RWPE1 (cell line): ENCODE results near the gene KDM6A.

ENCODE experiments used
- CTCF ChIA-PET: fragments of 350-600 bp; sonication (Branson Sonifier 250); formaldehyde crosslinking; extraction: SDS; loops from one replicate; lab custom pipeline; 2021; lab: Yijun Ruan, JAX
- POLR2A ChIA-PET: fragments of 400-600 bp; formaldehyde crosslinking; extraction: SDS; loops from one replicate; lab custom pipeline; 2020; ENCODE audit warnings: antibody characterized with exemption; ENCODE audit not compliant: low non-redundant PET; lab: Yijun Ruan, JAX
- DNase-seq: peaks from one replicate; pipeline ENCODE4 v3.0.0; 2012; ENCODE audit warnings: low spot score
- H3K27ac ChIP-seq: fragments of 450-650 bp; 2 replicates; pipeline ENCODE4 v1.5.1; 2017
- CTCF ChIP-seq: fragments of 450-650 bp; conservative IDR thresholded peaks from 2 replicates; pipeline ENCODE4 v1.5.1; 2017; ENCODE audit warnings: low read depth, mild to moderate bottlenecking

Gene KDM6A

GRCh38 chrX:44914532-44915198 lies 41.7 kb downstream of the KDM6A start:
- POLR2A ChIA-PET = interaction anchor here (0.5 kb wide), 1 partner anchor 311 kb away, joined by 4 read pairs; no protein-coding TSS in a partner anchor
- no peak overlapping the region for H3K27ac ChIP-seq
- CTCF ChIA-PET = no interaction called here
- TF ChIP-seq CTCF = no peak
- DNase-seq = no peak

GRCh38 chrX:44915361-44915868 lies 42.4 kb downstream of the KDM6A start:
- POLR2A ChIA-PET = interaction anchor here (0.5 kb wide), 1 partner anchor 312 kb away, joined by 4 read pairs; no protein-coding TSS in a partner anchor
- TF ChIP-seq CTCF = no peak
- H3K27ac ChIP-seq = no peak overlapping the region
- CTCF ChIA-PET = no interaction called here
- no peak for DNase-seq

- CTCF ChIA-PET = no interaction called here
- no peak overlapping the region for H3K27ac ChIP-seq
- DNase-seq = no peak
- TF ChIP-seq CTCF = no peak
- POLR2A ChIA-PET = no interaction called here
These were observed 45.7 kb downstream of the KDM6A start for GRCh38 chrX:44918722-44919121.

GRCh38 chrX:44922980-44923379 lies 50.0 kb downstream of the KDM6A start:
- ChIA-PET CTCF (no interaction called here), POLR2A (no interaction called here)
- no peak overlapping the region for H3K27ac ChIP-seq
- TF ChIP-seq CTCF = no peak
- no peak for DNase-seq

GRCh38 chrX:44927398-44927797 lies 54.4 kb downstream of the KDM6A start:
- no peak overlapping the region for H3K27ac ChIP-seq
- ChIA-PET POLR2A (no interaction called here), CTCF (interaction anchor here (0.9 kb wide), 1 partner anchor 85 kb away, joined by 3 read pairs; no protein-coding TSS in a partner anchor)
- DNase-seq = no peak
- no peak for TF ChIP-seq CTCF

- CTCF ChIA-PET = no interaction called here
These were observed 58.5 kb downstream of the KDM6A start for GRCh38 chrX:44931441-44931973.

More at GRCh38 chrX:44931441-44931973, 58.5 kb downstream of the KDM6A start:
- H3K27ac ChIP-seq = no peak overlapping the region
- TF ChIP-seq CTCF = no peak
- POLR2A ChIA-PET = no interaction called here
- DNase-seq = no peak
